Measurements from ENCODE around the gene FUT6.
A peak's percentile ranks its signal among the peaks of the same experiment; 100 is the strongest.

The FUT6 gene

DNA sequence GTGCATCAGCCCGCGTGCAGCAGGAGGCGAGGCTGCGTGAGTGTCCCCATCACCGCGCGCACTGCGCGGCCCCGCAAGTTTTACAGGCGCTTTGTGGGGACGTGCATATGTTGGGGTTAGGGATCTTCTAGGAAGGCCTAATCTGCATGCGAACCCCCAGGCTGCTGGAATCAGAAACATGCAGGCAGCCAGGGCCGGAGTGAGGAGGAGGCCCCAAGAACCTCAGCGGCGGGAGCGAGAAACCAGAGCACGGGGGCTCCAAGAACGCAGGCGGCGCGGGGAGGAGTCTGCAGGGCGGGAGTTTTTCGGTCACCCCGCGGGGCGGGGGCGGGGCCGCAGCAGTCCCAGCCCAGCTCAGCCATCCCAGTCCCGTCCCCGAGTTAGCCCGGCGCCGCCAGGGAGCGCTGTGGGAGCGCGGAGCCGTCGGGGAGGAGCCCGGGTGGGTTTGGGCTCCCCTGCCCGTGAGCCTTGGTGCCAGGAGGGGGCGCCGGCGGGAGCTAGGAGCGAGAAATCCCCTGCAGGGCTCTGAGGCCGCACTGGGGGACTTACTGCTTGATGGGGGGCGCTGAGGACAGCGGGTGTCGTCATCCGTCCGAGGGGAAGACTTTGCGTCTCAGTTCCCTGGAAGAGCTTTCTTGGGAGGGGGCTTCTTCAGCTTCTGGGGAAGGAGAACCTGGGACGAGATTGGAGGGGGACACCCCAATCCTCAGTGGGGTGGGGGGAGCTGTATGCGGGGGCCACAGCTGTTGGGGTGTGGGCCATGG lies 35.6 kb downstream of the FUT6 start:
- H3K27ac ChIP-seq (ENCODE audit: low read depth, low read length, poor library complexity, severe bottlenecking) = no peak overlapping the region

GRCh38 chr19:5803441-5803751 lies 36.1 kb downstream of the FUT6 start:
- H3K4me3 ChIP-seq (ENCODE audit: low read depth, low read length, poor library complexity, severe bottlenecking) = peak overlapping the region; percentile 42
- H3K36me3 ChIP-seq (ENCODE audit: insufficient read depth, low read length) = no peaks in the 10 kb centered on the region
- peaks cover 18% of the 10 kb centered on the region for H3K4me1 ChIP-seq (ENCODE audit: insufficient read depth, low read length, severe bottlenecking)
- no peak for TF ChIP-seq EZH2 (IDR thresholded peaks at IDR 0.05; ENCODE audit: borderline replicate concordance, low read length)
- H4K20me1 ChIP-seq (ENCODE audit: insufficient read depth, low read length) = no peaks in the 10 kb centered on the region
- no peaks in the 10 kb centered on the region; the same call in 1 of the 2 replicates for H3K27me3 ChIP-seq (ENCODE audit: insufficient read depth, low read length)
- no peaks in the 10 kb centered on the region for H3F3A ChIP-seq (ENCODE audit: insufficient read depth, low read length)
- H3K27ac ChIP-seq (ENCODE audit: low read depth, low read length, poor library complexity, severe bottlenecking) = no peak overlapping the region
- no peaks in the 10 kb centered on the region for H3K9me2 ChIP-seq (ENCODE audit: low read depth, low read length)
- H3K9ac ChIP-seq (ENCODE audit: low read length) = peak overlapping the region; percentile 32; the same call in 1 of the 2 replicates
- no peaks in the 10 kb centered on the region for H3K79me2 ChIP-seq (ENCODE audit: insufficient read depth, low read length)
- H3K9me3 ChIP-seq (ENCODE audit: low read length) = no peaks in the 10 kb centered on the region
- no peak overlapping the region for H2AFZ ChIP-seq (ENCODE audit: low read length)
- H3K4me2 ChIP-seq (ENCODE audit: low read length) = peak overlapping the region; percentile 61

More for the DNA sequence above, 35.6 kb downstream of the FUT6 start:
- Histone ChIP-seq H3K36me3 (ENCODE audit: insufficient read depth, low read length) (no peaks in the 10 kb centered on the region), H2AFZ (ENCODE audit: low read length) (no peak overlapping the region), H3K4me2 (ENCODE audit: low read length) (peak overlapping the region; percentile 61), H3K4me3 (ENCODE audit: low read depth, low read length, poor library complexity, severe bottlenecking) (peak overlapping the region; percentile 46), H3K9me2 (ENCODE audit: low read depth, low read length) (no peaks in the 10 kb centered on the region), H3K9me3 (ENCODE audit: low read length) (no peaks in the 10 kb centered on the region), H3K27me3 (ENCODE audit: insufficient read depth, low read length) (no peaks in the 10 kb centered on the region; the same call in 1 of the 2 replicates), H3F3A (ENCODE audit: insufficient read depth, low read length) (no peaks in the 10 kb centered on the region), H3K79me2 (ENCODE audit: insufficient read depth, low read length) (no peaks in the 10 kb centered on the region), H3K4me1 (ENCODE audit: insufficient read depth, low read length, severe bottlenecking) (peaks cover 18% of the 10 kb centered on the region), H4K20me1 (ENCODE audit: insufficient read depth, low read length) (no peaks in the 10 kb centered on the region), H3K9ac (ENCODE audit: low read length) (peak overlapping the region; percentile 32; the same call in 1 of the 2 replicates)
- TF ChIP-seq EZH2 (IDR thresholded peaks at IDR 0.05; ENCODE audit: borderline replicate concordance, low read length) = no peak
- TF ChIP-seq, protein P1, sequence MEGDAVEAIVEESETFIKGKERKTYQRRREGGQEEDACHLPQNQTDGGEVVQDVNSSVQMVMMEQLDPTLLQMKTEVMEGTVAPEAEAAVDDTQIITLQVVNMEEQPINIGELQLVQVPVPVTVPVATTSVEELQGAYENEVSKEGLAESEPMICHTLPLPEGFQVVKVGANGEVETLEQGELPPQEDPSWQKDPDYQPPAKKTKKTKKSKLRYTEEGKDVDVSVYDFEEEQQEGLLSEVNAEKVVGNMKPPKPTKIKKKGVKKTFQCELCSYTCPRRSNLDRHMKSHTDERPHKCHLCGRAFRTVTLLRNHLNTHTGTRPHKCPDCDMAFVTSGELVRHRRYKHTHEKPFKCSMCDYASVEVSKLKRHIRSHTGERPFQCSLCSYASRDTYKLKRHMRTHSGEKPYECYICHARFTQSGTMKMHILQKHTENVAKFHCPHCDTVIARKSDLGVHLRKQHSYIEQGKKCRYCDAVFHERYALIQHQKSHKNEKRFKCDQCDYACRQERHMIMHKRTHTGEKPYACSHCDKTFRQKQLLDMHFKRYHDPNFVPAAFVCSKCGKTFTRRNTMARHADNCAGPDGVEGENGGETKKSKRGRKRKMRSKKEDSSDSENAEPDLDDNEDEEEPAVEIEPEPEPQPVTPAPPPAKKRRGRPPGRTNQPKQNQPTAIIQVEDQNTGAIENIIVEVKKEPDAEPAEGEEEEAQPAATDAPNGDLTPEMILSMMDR (IDR thresholded peaks at IDR 0.05; ENCODE audit: low read length) = peak; percentile 98

DNA sequence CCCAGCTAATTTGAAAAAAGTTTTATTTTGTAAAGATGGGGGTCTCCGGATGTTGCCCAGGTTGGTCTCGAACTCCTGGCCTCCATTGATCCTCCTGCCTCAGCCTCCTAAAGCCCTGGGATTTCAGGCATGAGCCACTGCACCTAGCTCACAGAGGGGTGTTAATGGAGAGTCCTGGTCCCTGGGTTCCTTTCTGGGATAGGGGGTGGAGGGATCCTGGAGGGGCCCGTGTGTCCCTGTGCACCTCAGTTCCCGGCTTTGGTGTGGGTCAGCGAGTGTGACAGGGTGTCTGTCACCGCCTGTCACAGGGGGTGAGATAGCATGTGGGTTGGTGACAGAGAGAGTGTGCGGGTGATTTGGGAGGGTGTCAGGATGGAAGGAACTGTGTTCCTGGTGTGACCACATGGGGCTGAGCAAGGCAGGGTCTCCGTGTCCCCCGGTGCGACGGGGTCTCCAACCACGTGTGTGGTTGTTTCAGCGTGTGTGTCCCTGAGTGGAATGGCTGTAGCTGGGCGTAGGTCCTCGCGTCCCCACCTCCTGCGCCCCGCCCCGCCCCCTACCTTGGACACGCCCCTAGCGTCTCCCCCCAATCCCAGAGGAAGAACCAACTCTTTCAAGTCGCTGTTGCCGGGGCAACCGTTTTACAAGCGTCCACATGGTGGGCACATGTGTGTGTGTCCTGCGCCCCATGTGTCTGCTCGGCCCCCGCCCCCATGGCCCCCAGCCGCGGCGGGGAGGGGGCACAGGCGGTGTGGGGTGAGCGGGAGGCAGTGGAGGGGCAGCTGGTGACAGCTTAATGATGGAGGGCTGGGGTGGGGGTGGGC lies 37.5 kb downstream of the FUT6 start:
- Histone ChIP-seq H3K79me2 (ENCODE audit: insufficient read depth, low read length) (no peaks in the 10 kb centered on the region), H3K4me1 (ENCODE audit: insufficient read depth, low read length, severe bottlenecking) (peaks cover 18% of the 10 kb centered on the region), H4K20me1 (ENCODE audit: insufficient read depth, low read length) (no peaks in the 10 kb centered on the region), H3K9me3 (ENCODE audit: low read length) (no peaks in the 10 kb centered on the region), H3K9me2 (ENCODE audit: low read depth, low read length) (no peaks in the 10 kb centered on the region), H3K9ac (ENCODE audit: low read length) (no peak overlapping the region), H3F3A (ENCODE audit: insufficient read depth, low read length) (no peaks in the 10 kb centered on the region), H3K36me3 (ENCODE audit: insufficient read depth, low read length) (no peaks in the 10 kb centered on the region), H2AFZ (ENCODE audit: low read length) (no peak overlapping the region), H3K27me3 (ENCODE audit: insufficient read depth, low read length) (no peaks in the 10 kb centered on the region; the same call in 1 of the 2 replicates), H3K4me2 (ENCODE audit: low read length) (no peak overlapping the region), H3K4me3 (ENCODE audit: low read depth, low read length, poor library complexity, severe bottlenecking) (no peak overlapping the region), H3K27ac (ENCODE audit: low read depth, low read length, poor library complexity, severe bottlenecking) (no peak overlapping the region)
- TF ChIP-seq, protein P1 (IDR thresholded peaks at IDR 0.05; ENCODE audit: low read length) = no peak
- TF ChIP-seq EZH2 (IDR thresholded peaks at IDR 0.05; ENCODE audit: borderline replicate concordance, low read length) = no peak
